ENCODE measurements around the gene PAK4.

DNA sequence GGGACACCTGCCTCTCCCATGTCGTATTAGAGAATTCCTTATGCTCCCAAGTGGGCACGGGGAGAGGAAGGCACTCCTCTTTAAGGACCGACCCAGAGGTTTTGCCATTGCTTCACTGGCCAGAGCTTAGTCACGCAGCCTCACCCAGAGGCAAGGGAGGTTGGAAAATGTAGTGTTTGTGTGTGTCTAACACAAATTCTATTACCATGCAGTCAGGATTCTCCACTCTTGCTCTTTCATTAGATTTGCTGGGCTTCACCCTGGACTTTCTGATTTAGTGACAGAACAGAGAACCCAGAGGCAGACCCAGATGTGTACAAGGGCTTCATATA lies 56.6 kb downstream of the PAK4 start:
- no peak for TF ChIP-seq POLR2A (IDR thresholded peaks at IDR 0.05)
- TF ChIP-seq, protein P1, sequence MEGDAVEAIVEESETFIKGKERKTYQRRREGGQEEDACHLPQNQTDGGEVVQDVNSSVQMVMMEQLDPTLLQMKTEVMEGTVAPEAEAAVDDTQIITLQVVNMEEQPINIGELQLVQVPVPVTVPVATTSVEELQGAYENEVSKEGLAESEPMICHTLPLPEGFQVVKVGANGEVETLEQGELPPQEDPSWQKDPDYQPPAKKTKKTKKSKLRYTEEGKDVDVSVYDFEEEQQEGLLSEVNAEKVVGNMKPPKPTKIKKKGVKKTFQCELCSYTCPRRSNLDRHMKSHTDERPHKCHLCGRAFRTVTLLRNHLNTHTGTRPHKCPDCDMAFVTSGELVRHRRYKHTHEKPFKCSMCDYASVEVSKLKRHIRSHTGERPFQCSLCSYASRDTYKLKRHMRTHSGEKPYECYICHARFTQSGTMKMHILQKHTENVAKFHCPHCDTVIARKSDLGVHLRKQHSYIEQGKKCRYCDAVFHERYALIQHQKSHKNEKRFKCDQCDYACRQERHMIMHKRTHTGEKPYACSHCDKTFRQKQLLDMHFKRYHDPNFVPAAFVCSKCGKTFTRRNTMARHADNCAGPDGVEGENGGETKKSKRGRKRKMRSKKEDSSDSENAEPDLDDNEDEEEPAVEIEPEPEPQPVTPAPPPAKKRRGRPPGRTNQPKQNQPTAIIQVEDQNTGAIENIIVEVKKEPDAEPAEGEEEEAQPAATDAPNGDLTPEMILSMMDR (IDR thresholded peaks at IDR 0.05): no peak
